Endothelial cell of umbilical vein (primary cell): ENCODE data around the gene BSG.

Experiments
- POLR2A ChIP-seq: IDR thresholded peaks from 2 replicates; pipeline ENCODE4 v1.6.1; 2012; ENCODE audit warnings: low read depth, mild to moderate bottlenecking, control low read depth, low read length
- TF ChIP-seq, protein P1 (sequence below), 2 donors: IDR thresholded peaks; 1 replicate in 1 of 2; 2 replicates in 1 of 2; pipeline ENCODE4 v1.5.1; 2011; ENCODE audit warnings: low read length in 2 of 2, mild to moderate bottlenecking in 2 of 2, moderate library complexity in 2 of 2, control low read depth in 1 of 2, inconsistent platforms in 1 of 2, low read depth in 1 of 2; ENCODE audit not compliant: insufficient read depth in 1 of 2; ENCODE audit errors: extremely low read depth in 1 of 2

DNA sequence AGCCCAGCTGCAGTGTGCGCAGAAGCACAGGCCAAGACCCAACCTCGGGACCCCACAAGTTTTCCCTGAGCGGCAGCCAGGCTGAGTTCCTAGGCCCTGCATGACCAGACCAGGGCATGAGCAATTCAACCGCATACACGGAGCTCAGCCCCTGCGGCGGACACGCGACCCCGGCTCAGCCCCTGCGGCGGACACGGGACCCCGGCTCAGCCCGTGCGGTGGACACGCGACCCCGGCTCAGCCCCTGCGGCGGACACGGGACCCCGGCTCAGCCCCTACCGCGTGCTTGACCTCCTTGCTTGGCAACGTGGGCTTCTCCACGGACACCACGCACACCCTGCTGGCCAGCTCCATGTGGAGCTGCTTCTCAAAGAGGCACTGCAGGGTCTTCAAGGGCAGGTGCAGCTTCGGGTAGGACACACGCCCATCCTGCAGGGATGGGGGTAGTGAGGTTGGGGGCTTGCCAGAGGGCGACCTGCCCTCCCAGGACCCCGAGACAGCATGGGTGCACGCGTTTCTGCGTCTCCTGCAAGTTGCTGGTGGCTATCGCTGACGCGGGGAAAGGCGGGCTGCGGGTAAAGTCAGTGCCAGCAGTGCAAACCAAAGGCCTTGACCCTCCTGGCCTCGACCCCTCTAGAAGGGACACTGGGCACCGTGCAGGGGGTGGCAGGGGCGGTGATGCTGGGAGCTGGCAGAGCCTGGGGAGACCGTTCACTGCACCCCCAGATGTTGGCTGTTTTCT is 51.0 kb downstream of the BSG start:
- TF ChIP-seq, protein P1, sequence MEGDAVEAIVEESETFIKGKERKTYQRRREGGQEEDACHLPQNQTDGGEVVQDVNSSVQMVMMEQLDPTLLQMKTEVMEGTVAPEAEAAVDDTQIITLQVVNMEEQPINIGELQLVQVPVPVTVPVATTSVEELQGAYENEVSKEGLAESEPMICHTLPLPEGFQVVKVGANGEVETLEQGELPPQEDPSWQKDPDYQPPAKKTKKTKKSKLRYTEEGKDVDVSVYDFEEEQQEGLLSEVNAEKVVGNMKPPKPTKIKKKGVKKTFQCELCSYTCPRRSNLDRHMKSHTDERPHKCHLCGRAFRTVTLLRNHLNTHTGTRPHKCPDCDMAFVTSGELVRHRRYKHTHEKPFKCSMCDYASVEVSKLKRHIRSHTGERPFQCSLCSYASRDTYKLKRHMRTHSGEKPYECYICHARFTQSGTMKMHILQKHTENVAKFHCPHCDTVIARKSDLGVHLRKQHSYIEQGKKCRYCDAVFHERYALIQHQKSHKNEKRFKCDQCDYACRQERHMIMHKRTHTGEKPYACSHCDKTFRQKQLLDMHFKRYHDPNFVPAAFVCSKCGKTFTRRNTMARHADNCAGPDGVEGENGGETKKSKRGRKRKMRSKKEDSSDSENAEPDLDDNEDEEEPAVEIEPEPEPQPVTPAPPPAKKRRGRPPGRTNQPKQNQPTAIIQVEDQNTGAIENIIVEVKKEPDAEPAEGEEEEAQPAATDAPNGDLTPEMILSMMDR (IDR thresholded peaks at IDR 0.05; ENCODE audit: extremely low read depth in 1 of 2, insufficient read depth in 1 of 2, low read depth in 1 of 2, low read length in 2 of 2), result no peak
- TF ChIP-seq POLR2A, result no peak
